HUDEP-2 (cell line): Measurements from ENCODE around the gene TMEM255B.
A peak's percentile ranks its signal among the peaks of the same experiment; 100 is the strongest.

Source experiments
- DNase-seq, 76 experiments: peaks; one replicate each; lab custom pipeline; 2025; ENCODE audit not compliant: unreplicated experiment in 76 of 76; lab: John Stamatoyannopoulos, UW

The TMEM255B gene

GRCh38 chr13:113765564-113765910 lies 6.5 kb downstream of the TMEM255B start:
- DNase-seq, result peak in 17 of 76 experiments; percentile 2 to 40 (median 14)

GRCh38 chr13:113766035-113766800 lies 7.2 kb downstream of the TMEM255B start:
- no peak for DNase-seq

DNA sequence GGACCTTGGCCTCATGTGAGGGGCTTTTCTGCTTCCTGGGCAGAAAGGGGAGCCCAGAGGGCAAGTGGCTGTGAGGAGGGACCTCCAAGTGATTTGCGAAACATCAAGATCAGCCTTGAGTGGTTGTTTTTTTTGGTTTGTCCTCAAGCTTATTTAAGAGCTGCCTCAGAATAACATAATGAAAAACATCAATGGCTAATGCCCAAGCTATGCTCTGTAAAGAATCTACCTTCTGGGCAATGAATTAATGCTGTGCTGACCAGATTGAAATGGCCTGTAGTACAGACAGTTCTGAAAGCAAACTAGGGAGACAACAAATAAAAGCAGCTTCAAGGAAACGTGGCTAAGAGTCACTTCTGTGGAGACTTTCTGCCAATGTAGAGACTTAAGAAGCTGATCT lies 8.3 kb downstream of the TMEM255B start:
- DNase-seq, result no peak

- DNase-seq, result no peak
These were observed 9.2 kb downstream of the TMEM255B start for GRCh38 chr13:113768018-113768905.

DNA sequence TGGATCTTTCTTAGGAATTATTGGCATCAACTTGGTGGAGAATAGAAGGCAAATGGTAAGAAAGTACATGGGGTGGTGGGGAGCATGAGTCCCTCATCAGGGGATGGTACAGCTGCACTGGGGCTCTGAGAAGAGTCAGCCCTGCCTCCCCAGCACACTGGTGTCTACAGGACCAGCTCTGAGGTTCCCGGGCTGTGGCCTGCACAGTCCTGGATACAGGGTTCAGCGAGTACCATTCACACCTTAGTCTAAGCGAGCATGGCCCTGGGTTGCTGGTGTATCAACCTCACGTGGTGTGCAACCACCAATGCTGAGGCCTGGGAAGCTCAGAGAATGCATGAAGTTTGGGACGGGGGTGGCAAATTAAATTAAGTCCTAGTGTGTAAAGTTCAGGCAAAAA lies 10.1 kb downstream of the TMEM255B start:
- no peak for DNase-seq

GRCh38 chr13:113769881-113770280 lies 10.9 kb downstream of the TMEM255B start:
- DNase-seq, result no peak

- no peak for DNase-seq
These were observed 11.4 kb downstream of the TMEM255B start for GRCh38 chr13:113770441-113770840.

DNA sequence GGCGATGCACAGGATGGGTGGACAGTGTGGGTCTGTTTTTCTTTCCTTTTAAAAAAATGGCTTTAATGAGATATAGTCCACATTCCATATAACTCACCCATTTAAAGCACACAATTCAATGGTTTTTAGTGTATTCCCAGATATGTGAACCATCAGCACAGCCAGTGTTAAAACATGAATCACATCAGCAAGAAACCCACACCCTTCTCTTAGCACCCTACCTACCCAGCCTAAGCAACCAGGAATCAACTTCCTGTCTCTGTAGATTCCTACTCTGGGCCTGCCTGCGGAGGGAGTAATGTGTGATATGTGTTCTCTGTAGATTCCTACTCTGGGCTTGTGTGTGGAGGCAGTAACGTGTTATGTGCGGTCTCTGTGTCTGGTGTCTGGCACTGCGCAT lies 11.9 kb downstream of the TMEM255B start:
- no peak for DNase-seq

DNA sequence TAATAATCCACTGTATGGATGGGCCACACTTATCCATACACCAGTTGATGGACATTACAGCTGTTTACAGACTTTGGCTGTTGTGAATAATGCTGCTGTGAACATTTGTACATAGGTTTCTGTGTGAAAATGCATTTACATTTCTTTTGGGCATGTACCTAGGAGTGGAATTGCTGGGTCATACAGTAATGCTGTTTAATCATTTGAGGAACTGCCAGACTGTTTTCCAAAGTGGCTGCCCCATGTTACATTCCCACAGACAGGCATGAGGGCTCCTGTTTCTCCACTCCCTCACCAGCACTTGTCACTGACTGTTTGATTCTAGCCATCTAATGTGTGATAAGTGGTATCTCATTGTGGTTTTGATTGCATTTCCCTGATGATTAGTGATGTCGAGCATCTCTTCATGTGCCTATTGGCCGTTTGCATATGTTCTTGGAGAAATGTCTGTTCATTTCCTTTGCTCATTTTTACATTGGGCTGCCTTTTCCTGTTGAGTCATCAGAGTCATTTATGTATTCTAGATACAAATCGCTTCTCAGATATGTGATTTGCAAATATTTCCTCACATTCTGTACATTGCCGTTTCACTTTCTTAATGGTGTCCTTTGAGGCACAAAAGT lies 12.8 kb downstream of the TMEM255B start:
- DNase-seq, result no peak

GRCh38 chr13:113774177-113775107 lies 15.4 kb downstream of the TMEM255B start:
- no peak for DNase-seq

- no peak for DNase-seq
These were observed 16.6 kb downstream of the TMEM255B start for GRCh38 chr13:113775451-113776145.

GRCh38 chr13:113776231-113777125 lies 17.5 kb downstream of the TMEM255B start:
- no peak for DNase-seq

DNA sequence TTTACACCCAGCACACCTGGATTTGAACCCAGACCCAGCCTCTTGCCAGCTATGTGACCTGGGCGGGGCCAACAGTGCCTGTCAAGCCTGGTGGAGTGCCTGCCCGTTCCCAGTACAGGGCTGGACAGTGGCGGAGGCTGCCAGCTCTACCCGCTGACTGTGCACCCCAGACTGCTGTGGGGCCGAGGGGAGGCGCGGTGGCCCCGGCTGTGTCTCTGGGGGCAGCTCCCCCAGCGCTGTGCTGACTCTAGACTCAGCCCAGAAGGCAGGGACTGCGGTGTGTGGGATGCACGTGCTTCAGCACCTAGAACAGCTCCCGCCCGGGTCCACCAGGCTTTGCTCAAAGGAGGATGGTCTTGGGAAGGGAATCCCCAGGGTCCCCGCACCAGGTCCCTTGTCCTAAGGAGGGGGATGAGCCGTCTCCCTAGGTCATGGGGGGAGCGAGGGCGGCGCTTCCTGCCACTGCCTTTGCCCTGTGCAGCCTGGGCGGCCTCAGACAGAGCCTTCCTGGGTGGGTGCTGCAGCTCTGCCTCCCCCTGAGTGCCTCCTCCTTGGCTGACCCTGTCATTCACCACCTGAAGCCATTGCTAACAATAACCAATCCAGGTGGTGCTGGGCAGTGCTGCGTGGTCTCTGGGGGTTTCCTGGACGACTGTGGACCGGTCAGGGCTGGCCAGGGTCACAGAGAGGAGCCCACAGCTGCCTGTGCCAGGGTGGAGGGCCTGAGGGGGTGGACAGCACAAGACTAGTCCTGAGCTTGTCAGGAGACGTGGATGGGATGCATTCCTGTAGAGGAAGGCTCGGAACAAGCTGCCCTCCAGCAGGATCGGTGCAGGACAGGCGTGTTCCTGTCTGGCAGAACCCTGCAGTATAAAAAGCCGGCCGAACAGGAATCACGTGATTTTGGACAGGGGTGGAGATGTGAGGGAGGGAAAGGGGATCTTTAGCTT lies 18.6 kb downstream of the TMEM255B start:
- peak in 10 of 76 experiments; percentile 0 to 8 (median 4) for DNase-seq

DNA sequence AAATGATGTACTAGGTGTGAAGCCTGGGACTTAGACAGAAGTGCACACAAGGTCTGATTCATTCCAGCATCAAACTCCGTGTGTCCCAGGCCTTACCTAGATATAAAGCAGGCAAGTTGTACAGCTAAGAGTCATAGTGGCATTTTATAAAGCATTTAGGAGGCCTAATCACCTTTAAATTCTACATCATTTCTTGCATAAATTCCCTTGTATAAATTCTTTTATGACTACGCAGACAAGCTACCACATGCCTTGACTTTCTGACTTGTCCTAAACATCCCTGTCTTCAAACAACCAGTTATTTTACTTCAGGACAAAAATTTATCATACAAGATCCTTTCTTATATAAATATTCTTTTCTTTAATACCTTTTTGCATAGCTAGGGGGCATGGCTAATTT lies 22.5 kb downstream of the TMEM255B start:
- no peak for DNase-seq

GRCh38 chr13:113782472-113782871 lies 23.4 kb downstream of the TMEM255B start:
- DNase-seq, result no peak

- no peak for DNase-seq
These were observed 24.3 kb downstream of the TMEM255B start for GRCh38 chr13:113783200-113783881.

GRCh38 chr13:113783966-113784644 lies 25.1 kb downstream of the TMEM255B start:
- DNase-seq, result no peak
